ENCODE measurements around the gene ADAMTSL1. TPM values are rescaled to one million over a fixed set of nuclear protein-coding genes. Genes with fewer than 3 reads are reported as not detected.

ADAMTSL1 gene
- total and polyA plus RNA-seq, 2 of the 13 experiments (the other 11 are each of a cell fraction or from before 2014, with no cell fraction given) = not detected

DNA sequence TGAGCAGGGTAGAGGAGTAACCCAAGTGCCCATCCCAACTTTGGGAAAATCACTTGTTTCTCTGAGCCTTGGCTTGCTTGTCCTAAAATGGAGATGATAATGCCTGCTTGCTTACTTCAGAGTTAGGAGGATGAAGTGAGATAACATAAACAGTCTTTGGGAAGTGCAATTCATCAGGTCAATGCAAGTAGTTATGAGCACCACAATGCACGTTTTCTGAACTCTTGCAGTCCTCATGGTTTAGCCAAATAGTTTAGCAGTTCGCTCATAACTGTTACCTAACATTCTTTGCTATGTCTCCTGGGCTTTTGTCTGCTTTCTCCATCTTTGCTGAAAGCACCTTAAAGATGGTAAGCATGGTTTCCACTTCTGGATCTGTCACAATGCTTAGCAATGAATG lies 270.0 kb downstream of the ADAMTSL1 start:
- Histone ChIP-seq H3K27ac (ENCODE audit: extremely low read length, insufficient read depth, low read length) (no peak overlapping the region), H2AFZ (ENCODE audit: low read length) (no peak overlapping the region), H3K4me2 (ENCODE audit: low read depth, low read length) (no peak overlapping the region), H3K9ac (ENCODE audit: insufficient read depth, low read depth, low read length) (no peak overlapping the region), H3K79me2 (ENCODE audit: insufficient read depth, low read length) (no peaks in the 10 kb centered on the region), H3K4me3 (replicated peaks in 1 of 3; ENCODE audit: insufficient read depth in 1 of 3, low read depth in 2 of 3, low read length in 3 of 3) (no peak overlapping the region), H3K27me3 (ENCODE audit: control insufficient read depth in 1 of 2, insufficient read depth in 2 of 2, low read length in 2 of 2) (no peaks in the 10 kb centered on the region), H3K9me3 (ENCODE audit: low read length) (no peaks in the 10 kb centered on the region), H3K36me3 (replicated peaks in 1 of 2; ENCODE audit: control insufficient read depth in 1 of 2, insufficient read depth in 2 of 2, low read length in 2 of 2) (no peaks in the 10 kb centered on the region), H3K4me1 (ENCODE audit: insufficient read depth, low read length) (no peaks in the 10 kb centered on the region), H4K20me1 (ENCODE audit: insufficient read depth, low read length) (no peaks in the 10 kb centered on the region)
- 0% methylated on average over 2 of the region's 2 CpGs for WGBS (ENCODE audit: low lambda C conversion rate)
- BruUV-seq (replicated peaks) = no TSS peak
- in situ Hi-C loops (cut with HindIII; ENCODE audit: extremely low pct_ligation_motif_present, low pct_unique_long_range_greater_than_20kb) (no loop called here), intact Hi-C loops (cut with micrococcal nuclease; ENCODE audit: unreplicated experiment) (no loop called here)
- no peak for TF ChIP-seq ESRRA (CRISPR knock-in tag; IDR thresholded peaks at IDR 0.05; ENCODE audit: low read depth)
- TF ChIP-seq, protein P1, sequence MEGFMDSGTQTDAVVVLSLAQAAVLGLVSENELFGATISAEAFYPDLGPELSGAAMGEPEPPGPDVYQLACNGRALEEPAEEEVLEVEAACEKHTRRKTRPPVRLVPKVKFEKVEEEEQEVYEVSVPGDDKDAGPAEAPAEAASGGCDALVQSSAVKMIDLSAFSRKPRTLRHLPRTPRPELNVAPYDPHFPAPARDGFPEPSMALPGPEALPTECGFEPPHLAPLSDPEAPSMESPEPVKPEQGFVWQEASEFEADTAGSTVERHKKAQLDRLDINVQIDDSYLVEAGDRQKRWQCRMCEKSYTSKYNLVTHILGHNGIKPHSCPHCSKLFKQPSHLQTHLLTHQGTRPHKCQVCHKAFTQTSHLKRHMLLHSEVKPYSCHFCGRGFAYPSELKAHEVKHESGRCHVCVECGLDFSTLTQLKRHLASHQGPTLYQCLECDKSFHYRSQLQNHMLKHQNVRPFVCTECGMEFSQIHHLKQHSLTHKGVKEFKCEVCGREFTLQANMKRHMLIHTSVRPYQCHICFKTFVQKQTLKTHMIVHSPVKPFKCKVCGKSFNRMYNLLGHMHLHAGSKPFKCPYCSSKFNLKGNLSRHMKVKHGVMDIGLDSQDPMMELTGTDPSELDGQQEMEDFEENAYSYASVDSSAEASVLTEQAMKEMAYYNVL (CRISPR knock-in tag; IDR thresholded peaks at IDR 0.05; ENCODE audit: borderline replicate concordance) = no peak
- TF ChIP-seq, protein P2, sequence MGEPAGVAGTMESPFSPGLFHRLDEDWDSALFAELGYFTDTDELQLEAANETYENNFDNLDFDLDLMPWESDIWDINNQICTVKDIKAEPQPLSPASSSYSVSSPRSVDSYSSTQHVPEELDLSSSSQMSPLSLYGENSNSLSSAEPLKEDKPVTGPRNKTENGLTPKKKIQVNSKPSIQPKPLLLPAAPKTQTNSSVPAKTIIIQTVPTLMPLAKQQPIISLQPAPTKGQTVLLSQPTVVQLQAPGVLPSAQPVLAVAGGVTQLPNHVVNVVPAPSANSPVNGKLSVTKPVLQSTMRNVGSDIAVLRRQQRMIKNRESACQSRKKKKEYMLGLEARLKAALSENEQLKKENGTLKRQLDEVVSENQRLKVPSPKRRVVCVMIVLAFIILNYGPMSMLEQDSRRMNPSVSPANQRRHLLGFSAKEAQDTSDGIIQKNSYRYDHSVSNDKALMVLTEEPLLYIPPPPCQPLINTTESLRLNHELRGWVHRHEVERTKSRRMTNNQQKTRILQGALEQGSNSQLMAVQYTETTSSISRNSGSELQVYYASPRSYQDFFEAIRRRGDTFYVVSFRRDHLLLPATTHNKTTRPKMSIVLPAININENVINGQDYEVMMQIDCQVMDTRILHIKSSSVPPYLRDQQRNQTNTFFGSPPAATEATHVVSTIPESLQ (CRISPR knock-in tag; conservative IDR thresholded peaks at IDR 0.05) = no peak
- TF ChIP-seq ZFP1 (CRISPR knock-in tag; IDR thresholded peaks at IDR 0.05) = no peak
- TF ChIP-seq JUNB (CRISPR knock-in tag; IDR thresholded peaks at IDR 0.05; ENCODE audit: borderline replicate concordance) = no peak
- no peak for TF ChIP-seq KLF16 (CRISPR knock-in tag; IDR thresholded peaks at IDR 0.05)
- no peak for TF ChIP-seq ZNF343 (CRISPR knock-in tag; IDR thresholded peaks at IDR 0.05)
- TF ChIP-seq ZNF724P (CRISPR knock-in tag; IDR thresholded peaks at IDR 0.05; ENCODE audit: borderline replicate concordance) = no peak
- TF ChIP-seq ZNF234 (CRISPR knock-in tag; conservative IDR thresholded peaks at IDR 0.05) = no peak
- TF ChIP-seq, protein P3, sequence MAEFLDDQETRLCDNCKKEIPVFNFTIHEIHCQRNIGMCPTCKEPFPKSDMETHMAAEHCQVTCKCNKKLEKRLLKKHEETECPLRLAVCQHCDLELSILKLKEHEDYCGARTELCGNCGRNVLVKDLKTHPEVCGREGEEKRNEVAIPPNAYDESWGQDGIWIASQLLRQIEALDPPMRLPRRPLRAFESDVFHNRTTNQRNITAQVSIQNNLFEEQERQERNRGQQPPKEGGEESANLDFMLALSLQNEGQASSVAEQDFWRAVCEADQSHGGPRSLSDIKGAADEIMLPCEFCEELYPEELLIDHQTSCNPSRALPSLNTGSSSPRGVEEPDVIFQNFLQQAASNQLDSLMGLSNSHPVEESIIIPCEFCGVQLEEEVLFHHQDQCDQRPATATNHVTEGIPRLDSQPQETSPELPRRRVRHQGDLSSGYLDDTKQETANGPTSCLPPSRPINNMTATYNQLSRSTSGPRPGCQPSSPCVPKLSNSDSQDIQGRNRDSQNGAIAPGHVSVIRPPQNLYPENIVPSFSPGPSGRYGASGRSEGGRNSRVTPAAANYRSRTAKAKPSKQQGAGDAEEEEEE (CRISPR knock-in tag; IDR thresholded peaks at IDR 0.05; ENCODE audit: borderline replicate concordance) = no peak
- no peak for TF ChIP-seq ZNF550 (CRISPR knock-in tag; IDR thresholded peaks at IDR 0.05; ENCODE audit: borderline replicate concordance)
- no peak for TF ChIP-seq ZNF296 (CRISPR knock-in tag; conservative IDR thresholded peaks at IDR 0.05)
- TF ChIP-seq, protein P4, sequence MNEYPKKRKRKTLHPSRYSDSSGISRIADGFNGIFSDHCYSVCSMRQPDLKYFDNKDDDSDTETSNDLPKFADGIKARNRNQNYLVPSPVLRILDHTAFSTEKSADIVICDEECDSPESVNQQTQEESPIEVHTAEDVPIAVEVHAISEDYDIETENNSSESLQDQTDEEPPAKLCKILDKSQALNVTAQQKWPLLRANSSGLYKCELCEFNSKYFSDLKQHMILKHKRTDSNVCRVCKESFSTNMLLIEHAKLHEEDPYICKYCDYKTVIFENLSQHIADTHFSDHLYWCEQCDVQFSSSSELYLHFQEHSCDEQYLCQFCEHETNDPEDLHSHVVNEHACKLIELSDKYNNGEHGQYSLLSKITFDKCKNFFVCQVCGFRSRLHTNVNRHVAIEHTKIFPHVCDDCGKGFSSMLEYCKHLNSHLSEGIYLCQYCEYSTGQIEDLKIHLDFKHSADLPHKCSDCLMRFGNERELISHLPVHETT (CRISPR knock-in tag; conservative IDR thresholded peaks at IDR 0.05) = no peak
- TF ChIP-seq, protein P5, sequence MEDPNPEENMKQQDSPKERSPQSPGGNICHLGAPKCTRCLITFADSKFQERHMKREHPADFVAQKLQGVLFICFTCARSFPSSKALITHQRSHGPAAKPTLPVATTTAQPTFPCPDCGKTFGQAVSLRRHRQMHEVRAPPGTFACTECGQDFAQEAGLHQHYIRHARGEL (CRISPR knock-in tag; IDR thresholded peaks at IDR 0.05) = no peak
- no peak for TF ChIP-seq MTA1 (CRISPR knock-in tag; IDR thresholded peaks at IDR 0.05; ENCODE audit: borderline replicate concordance)
- ATAC-seq (no peak), FAIRE-seq (no peak), DNase-seq (ENCODE audit: low spot score) (no peak)
- POLR2A ChIA-PET = no interaction called here
- CTCF ChIA-PET (ENCODE audit: low intra/inter-chr PET ratio, low total read pairs) = no interaction called here

Data from HepG2 (cell line).